CD4-positive, alpha-beta memory T cell (primary cell): ENCODE data around the gene IGF2BP3. TPM values are rescaled to one million over a fixed set of nuclear protein-coding genes. Genes with fewer than 3 reads are reported as not detected.
"Not testable (repeated sequence)": the region's sequence is repeated elsewhere in the genome, so short reads cannot be mapped to it uniquely, and the experiment has no call there.

Experiments
- CTCF ChIA-PET: fragments of 350-600 bp; sonication (Branson Sonifier 250); formaldehyde crosslinking; loops from one replicate; lab custom pipeline; 2021; ENCODE audit warnings: inconsistent platforms; ENCODE audit not compliant: partially characterized antibody; lab: Charles Lee
- POLR2A ChIA-PET: fragments of 350-600 bp; sonication (Branson Sonifier 250); formaldehyde crosslinking; loops from one replicate; lab custom pipeline; 2021; ENCODE audit not compliant: partially characterized antibody; lab: Charles Lee
- DNase-seq, 5 donors: peaks; one replicate each; pipeline versions ENCODE4 v3.0.0 to v3.0.0-alpha.2; 2020 to 2022; ENCODE audit warnings: mixed read lengths in 1 of 5
- H3K27ac ChIP-seq: one replicate; pipeline ENCODE4 v1.7.0; 2013; ENCODE audit warnings: low read depth, low read length
- H3K27me3 ChIP-seq: 2 replicates; pipeline ENCODE4 v1.7.0; 2013; ENCODE audit warnings: mild to moderate bottlenecking, low read length, moderate library complexity; ENCODE audit not compliant: insufficient read depth
- H3K36me3 ChIP-seq: 2 replicates; pipeline ENCODE4 v1.7.0; 2013; ENCODE audit warnings: mild to moderate bottlenecking, low read length, moderate library complexity; ENCODE audit not compliant: insufficient read depth
- H3K4me1 ChIP-seq: 2 replicates; pipeline ENCODE4 v1.7.0; 2013; ENCODE audit warnings: mild to moderate bottlenecking, low read length, moderate library complexity; ENCODE audit not compliant: insufficient read depth
- H3K4me3 ChIP-seq, 2 donors: one replicate each; pipeline ENCODE4 v1.7.0; 2013; ENCODE audit warnings: low read length in 2 of 2, mild to moderate bottlenecking in 1 of 2
- H3K9me3 ChIP-seq, 2 donors: one replicate each; pipeline ENCODE4 v1.7.0; 2013; ENCODE audit warnings: low read length in 2 of 2, control low read depth in 1 of 2; ENCODE audit not compliant: control insufficient read depth in 1 of 2
- H3K27ac Mint-ChIP-seq, 7 donors: one replicate each; pipeline ENCODE4 v1.8.0; 2020 to 2021; ENCODE audit warnings: mixed read lengths in 7 of 7, mild to moderate bottlenecking in 6 of 7, inconsistent platforms in 3 of 7, moderate library complexity in 3 of 7
- H3K27me3 Mint-ChIP-seq, 2 donors: one replicate each; pipeline ENCODE4 v1.8.0; 2020 to 2021; ENCODE audit warnings: mixed read lengths in 2 of 2
- H3K36me3 Mint-ChIP-seq, 2 donors: one replicate each; pipeline ENCODE4 v1.8.0; 2020 to 2021; ENCODE audit warnings: mixed read lengths in 2 of 2, inconsistent platforms in 1 of 2, mild to moderate bottlenecking in 1 of 2
- H3K4me1 Mint-ChIP-seq, 4 donors: one replicate each; pipeline ENCODE4 v1.8.0; 2020 to 2021; ENCODE audit warnings: mixed read lengths in 4 of 4, mild to moderate bottlenecking in 1 of 4
- H3K4me3 Mint-ChIP-seq, 8 donors: one replicate each; pipeline ENCODE4 v1.8.0; 2020 to 2021; ENCODE audit warnings: mixed read lengths in 8 of 8, mild to moderate bottlenecking in 7 of 8, moderate library complexity in 6 of 8, inconsistent platforms in 3 of 8
- H3K9me3 Mint-ChIP-seq, 8 donors: one replicate each; pipeline ENCODE4 v1.8.0; 2020 to 2021; ENCODE audit warnings: mixed read lengths in 8 of 8, mild to moderate bottlenecking in 5 of 8, inconsistent platforms in 3 of 8, moderate library complexity in 1 of 8
- intact Hi-C: fragments of 100-400 bp; cut with micrococcal nuclease; formaldehyde crosslinking; loops from one replicate; pipeline ENCODE4 v1.15.1; 2023
- polyA plus RNA-seq, 2 donors: library from polyadenylated mRNA; unstranded; fragments of 300-500 nt; fragmentation: Illumina TruSeq; gene quantifications; one replicate each; pipeline ENCODE4 v1.2.3, GENCODE V29; 2021
- total RNA-seq, 2 experiments: library from RNA; stranded (reverse); gene quantifications; one replicate each; pipeline ENCODE4 v1.2.3, GENCODE V29; 2021

The IGF2BP3 gene
- total and polyA plus RNA-seq, 4 experiments from 2014 or later: not detected

DNA sequence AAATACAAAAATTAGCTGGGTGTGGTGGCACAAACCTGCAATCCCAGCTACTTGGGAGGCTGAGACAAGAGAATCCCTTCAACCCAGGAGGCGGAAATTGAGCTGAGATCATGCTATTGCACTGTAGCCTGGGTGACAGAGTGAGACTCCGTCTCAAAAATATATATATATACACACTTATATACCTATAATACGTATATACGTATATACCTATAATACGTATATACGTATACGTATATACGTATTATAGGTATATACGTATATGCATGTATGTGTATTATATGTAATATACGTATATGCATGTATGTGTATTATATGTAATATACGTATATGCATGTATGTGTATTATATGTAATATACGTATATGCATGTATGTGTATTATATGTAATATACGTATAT lies 18.4 kb upstream of the IGF2BP3 start:
- intact Hi-C loops, H3K27ac Mint-ChIP-seq, H3K27ac ChIP-seq, H3K36me3 Mint-ChIP-seq, H3K9me3 ChIP-seq, H3K4me1 ChIP-seq, H3K27me3 Mint-ChIP-seq, H3K9me3 Mint-ChIP-seq, DNase-seq, H3K36me3 ChIP-seq, H3K4me3 Mint-ChIP-seq, H3K27me3 ChIP-seq, H3K4me3 ChIP-seq: not testable (repeated sequence)
- peaks cover 2 to 12% (median 8%) of the 10 kb centered on the region in 4 donors for H3K4me1 Mint-ChIP-seq
- ChIA-PET CTCF (interaction anchor here (0.7 kb wide), 1 partner anchor 60 kb away, joined by 3 read pairs; no protein-coding TSS in a partner anchor), POLR2A (interaction anchor here (2.5 kb wide), 1 partner anchor 42 kb away, joined by 8 read pairs; no protein-coding TSS in a partner anchor)

DNA sequence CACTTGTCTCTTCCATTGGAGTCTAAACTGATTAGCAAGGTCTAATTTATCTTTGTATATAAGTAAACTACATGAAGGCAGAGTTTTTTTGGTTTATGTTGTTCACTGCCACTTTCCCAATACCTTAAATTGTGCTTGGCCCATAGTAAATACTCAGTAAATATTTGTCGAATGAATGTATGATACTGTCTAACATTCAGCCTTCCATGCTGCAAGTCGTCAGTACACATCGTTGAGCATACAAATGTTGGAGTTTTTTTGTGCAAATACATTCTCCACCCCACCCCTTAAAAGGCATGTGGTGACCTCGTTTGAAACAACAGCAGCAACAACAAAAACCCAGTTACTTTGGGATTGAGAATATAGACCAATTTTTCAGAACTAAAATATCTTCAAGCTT lies 17.4 kb upstream of the IGF2BP3 start:
- Mint-ChIP-seq H3K4me1 (peaks cover 2 to 12% (median 8%) of the 10 kb centered on the region in 4 donors), H3K27ac (no peak overlapping the region), H3K36me3 (peaks cover 0 to 2% of the 10 kb centered on the region in 2 donors), H3K4me3 (no peak overlapping the region), H3K9me3 (no peaks in the 10 kb centered on the region), H3K27me3 (no peaks in the 10 kb centered on the region)
- no peaks in the 10 kb centered on the region for H3K36me3 ChIP-seq
- H3K27ac ChIP-seq: no peak overlapping the region
- no peak overlapping the region for H3K4me3 ChIP-seq
- CTCF ChIA-PET: interaction anchor here (0.7 to 2.1 kb wide), 3 partner anchors 9 to 59 kb away, joined by 3 to 5 read pairs (median 3); no protein-coding TSS in a partner anchor
- H3K27me3 ChIP-seq: no peaks in the 10 kb centered on the region
- POLR2A ChIA-PET: no interaction called here
- H3K9me3 ChIP-seq: no peaks in the 10 kb centered on the region
- intact Hi-C loops: no loop called here
- H3K4me1 ChIP-seq: peaks cover 5% of the 10 kb centered on the region
- DNase-seq: no peak

DNA sequence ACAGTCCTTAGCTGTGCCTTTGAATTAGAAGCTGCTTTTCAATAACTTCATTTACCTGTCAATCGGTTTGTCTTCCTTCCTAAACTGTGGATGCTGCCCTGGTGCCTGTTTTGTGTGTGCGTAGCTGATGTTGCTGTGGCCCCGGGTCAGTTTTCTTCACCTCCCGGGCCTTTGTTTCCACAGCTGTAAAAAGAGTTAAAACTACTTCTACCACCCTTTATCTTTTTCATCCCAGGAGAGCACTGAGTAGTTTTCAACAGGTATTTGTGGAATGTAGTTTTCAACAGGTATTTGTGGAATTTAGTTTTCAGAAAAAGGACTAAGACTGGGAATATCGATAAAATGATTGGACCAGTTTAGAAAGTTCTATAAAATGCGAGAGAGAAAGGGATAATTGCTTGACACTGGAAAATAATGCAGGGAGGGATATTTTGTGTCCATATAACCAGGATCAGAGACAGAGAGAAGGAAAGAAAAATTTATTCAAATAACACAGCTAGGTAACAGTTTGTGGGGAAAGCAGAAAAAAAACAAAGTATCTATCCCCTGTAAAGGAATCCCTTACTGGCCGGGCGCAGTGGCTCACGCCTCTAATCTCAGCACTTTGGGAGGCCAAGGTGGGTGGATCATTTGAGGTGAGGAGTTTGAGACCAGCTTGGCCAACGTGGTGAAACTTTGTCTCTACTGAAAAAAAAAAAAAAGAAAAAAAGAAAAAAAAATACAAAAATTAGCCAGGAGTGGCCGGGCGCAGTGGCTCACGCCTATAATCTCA lies 15.9 kb upstream of the IGF2BP3 start:
- intact Hi-C loops: no loop called here
- peaks cover 5% of the 10 kb centered on the region for H3K4me1 ChIP-seq
- no peak overlapping the region for H3K4me3 ChIP-seq
- peaks cover 1 to 11% (median 8%) of the 10 kb centered on the region in 4 donors for H3K4me1 Mint-ChIP-seq
- no peak overlapping the region for H3K4me3 Mint-ChIP-seq
- peaks cover 0 to 1% (median 0%) of the 10 kb centered on the region in 8 donors for H3K9me3 Mint-ChIP-seq
- H3K27ac ChIP-seq: no peak overlapping the region
- ChIA-PET POLR2A (no interaction called here), CTCF (interaction anchor here (0.7 to 2.1 kb wide), 3 partner anchors 13 to 218 kb away, joined by 3 to 5 read pairs (median 3); no protein-coding TSS in a partner anchor)
- H3K27ac Mint-ChIP-seq: no peak overlapping the region
- H3K36me3 Mint-ChIP-seq: peaks cover 0 to 2% of the 10 kb centered on the region in 2 donors
- no peak for DNase-seq
- H3K36me3 ChIP-seq: no peaks in the 10 kb centered on the region
- no peaks in the 10 kb centered on the region for H3K9me3 ChIP-seq
- peaks cover 4% of the 10 kb centered on the region in 2 donors for H3K27me3 Mint-ChIP-seq
- no peaks in the 10 kb centered on the region for H3K27me3 ChIP-seq

DNA sequence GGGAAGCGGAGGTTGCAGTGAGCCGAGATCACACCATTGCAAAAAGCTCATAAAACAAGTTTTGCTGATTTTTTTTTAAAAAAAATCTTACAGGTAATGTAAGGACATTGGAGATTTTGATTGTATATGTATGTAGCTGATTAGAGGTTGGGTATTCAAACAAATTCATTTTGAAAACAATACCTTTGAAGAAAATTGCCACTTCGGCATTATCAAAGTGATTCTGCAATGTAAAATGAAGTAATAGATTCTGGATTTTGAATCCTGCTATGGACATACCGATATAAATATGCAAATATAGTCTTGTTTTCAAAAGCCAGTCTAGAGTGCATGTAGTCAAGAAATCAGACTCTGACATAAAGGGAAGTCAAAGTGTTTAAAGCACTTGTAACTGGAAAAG lies 12.4 kb upstream of the IGF2BP3 start:
- H3K27me3 ChIP-seq: peaks cover 9% of the 10 kb centered on the region
- intact Hi-C loops: no loop called here
- Mint-ChIP-seq H3K4me1 (no peaks in the 10 kb centered on the region), H3K27ac (no peak overlapping the region), H3K36me3 (no peaks in the 10 kb centered on the region), H3K27me3 (peaks cover 13 to 16% of the 10 kb centered on the region in 2 donors), H3K4me3 (no peak overlapping the region), H3K9me3 (peaks cover 0 to 3% (median 0%) of the 10 kb centered on the region in 8 donors)
- H3K27ac ChIP-seq: no peak overlapping the region
- no peaks in the 10 kb centered on the region for H3K9me3 ChIP-seq
- DNase-seq: no peak
- CTCF ChIA-PET: interaction anchor here (0.8 kb wide), 1 partner anchor 47 kb away, joined by 4 read pairs; no protein-coding TSS in a partner anchor
- POLR2A ChIA-PET: no interaction called here
- H3K4me3 ChIP-seq: no peak overlapping the region
- no peaks in the 10 kb centered on the region for H3K4me1 ChIP-seq
- no peaks in the 10 kb centered on the region for H3K36me3 ChIP-seq

DNA sequence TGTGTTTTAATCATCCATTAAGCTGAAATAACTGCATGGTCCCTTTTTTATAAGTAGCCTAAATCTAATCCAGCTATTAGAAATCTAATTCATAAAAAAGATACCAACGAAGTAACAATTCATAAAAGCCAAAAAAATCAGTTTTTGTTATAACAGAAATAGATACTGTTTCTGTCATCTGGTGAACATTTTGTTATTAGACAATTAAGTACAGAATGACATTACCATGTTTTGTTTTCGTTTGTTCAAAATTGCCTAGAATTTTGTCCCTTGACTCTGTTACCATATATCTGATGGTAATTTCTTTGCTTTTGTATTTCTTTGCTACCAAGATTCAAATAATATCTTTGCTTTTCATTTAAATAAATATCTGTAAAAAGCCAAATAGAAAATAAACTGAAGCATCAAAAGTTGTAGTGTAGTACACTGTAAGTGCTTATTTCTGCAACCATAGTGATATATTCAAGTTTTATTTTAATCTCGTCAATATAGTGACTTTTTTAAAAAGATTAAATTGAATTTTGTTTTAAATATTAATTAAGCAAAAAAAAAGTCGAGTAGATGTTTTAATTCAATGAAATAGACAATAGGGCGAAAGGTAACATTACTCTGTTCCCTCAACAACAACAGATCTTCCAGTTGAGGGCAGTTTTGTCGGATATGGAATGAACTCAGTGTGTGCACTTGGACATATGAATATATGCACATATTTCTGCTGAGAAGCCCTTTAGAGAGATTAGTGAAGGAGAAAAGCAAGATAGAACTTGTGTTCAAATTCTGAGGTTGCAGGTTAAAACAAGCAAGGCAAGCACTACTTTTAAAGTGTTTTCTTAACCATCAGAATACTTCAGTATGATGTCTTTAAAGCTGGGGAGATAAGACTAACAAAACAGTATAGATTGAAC lies 7.9 kb upstream of the IGF2BP3 start:
- CTCF ChIA-PET: interaction anchor here (1.1 kb wide), 2 partner anchors 8 to 10 kb away, joined by 3 read pairs; partner anchors contain the start of gene IGF2BP3
- intact Hi-C loops: loop anchor here (10.0 kb wide), 1 partner anchor 1097 kb away; the partner anchor contains the start of gene PALS2
- peaks cover 50% of the 10 kb centered on the region for H3K27me3 ChIP-seq

DNA sequence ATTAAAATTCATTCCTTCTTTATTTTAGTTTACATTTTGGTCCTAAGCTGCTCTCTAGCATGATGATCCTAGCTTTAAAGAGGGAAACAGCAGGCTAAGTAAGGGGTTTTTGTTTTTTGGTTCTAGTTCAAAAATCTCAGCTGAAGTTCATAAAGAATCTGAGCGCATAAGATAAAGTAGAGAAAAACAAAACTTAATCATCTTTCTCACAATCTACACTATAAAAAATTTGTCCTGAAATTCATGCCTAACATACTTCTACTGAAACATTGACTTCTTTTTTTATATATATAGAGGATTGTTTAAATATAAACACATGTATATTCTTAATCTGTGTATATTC lies 6.8 kb upstream of the IGF2BP3 start:
- H3K9me3 ChIP-seq: no peaks in the 10 kb centered on the region
- Mint-ChIP-seq H3K4me3 (no peak overlapping the region), H3K27ac (peak overlapping the region in 1 of 7 donors; percentile 28), H3K9me3 (peaks cover 0 to 24% (median 11%) of the 10 kb centered on the region in 8 donors), H3K4me1 (peaks cover 2 to 15% (median 6%) of the 10 kb centered on the region in 4 donors), H3K27me3 (peaks cover 43 to 46% of the 10 kb centered on the region in 2 donors), H3K36me3 (peaks cover 2 to 4% of the 10 kb centered on the region in 2 donors)
- DNase-seq: no peak
- H3K36me3 ChIP-seq: no peaks in the 10 kb centered on the region
- H3K4me1 ChIP-seq: peaks cover 14% of the 10 kb centered on the region
- intact Hi-C loops: loop anchor here (10.0 kb wide), 1 partner anchor 1098 kb away; the partner anchor contains the start of gene PALS2
- H3K27ac ChIP-seq: no peak overlapping the region
- no peak overlapping the region for H3K4me3 ChIP-seq
- peaks cover 61% of the 10 kb centered on the region for H3K27me3 ChIP-seq
- ChIA-PET CTCF (no interaction called here), POLR2A (no interaction called here)

More for the DNA sequence above, 7.9 kb upstream of the IGF2BP3 start:
- POLR2A ChIA-PET: interaction anchor here (2.0 kb wide), 1 partner anchor 12 kb away, joined by 7 read pairs; no protein-coding TSS in a partner anchor
- Mint-ChIP-seq H3K27me3 (peaks cover 39 to 40% of the 10 kb centered on the region in 2 donors), H3K4me3 (no peak overlapping the region), H3K36me3 (peaks cover 2 to 4% of the 10 kb centered on the region in 2 donors), H3K4me1 (peaks cover 2 to 10% (median 6%) of the 10 kb centered on the region in 4 donors), H3K27ac (no peak overlapping the region), H3K9me3 (peaks cover 0 to 18% (median 7%) of the 10 kb centered on the region in 8 donors)
- Histone ChIP-seq H3K36me3 (no peaks in the 10 kb centered on the region), H3K9me3 (no peaks in the 10 kb centered on the region), H3K4me3 (no peak overlapping the region), H3K4me1 (peaks cover 14% of the 10 kb centered on the region), H3K27ac (no peak overlapping the region)
- DNase-seq: no peak
